NB4 (cell line): ENCODE data around the gene PIGA.

Experiments
- DNase-seq: peaks from one replicate; pipeline ENCODE4 v3.0.0; 2010; ENCODE audit warnings: low read depth
- H3K4me3 ChIP-seq: one replicate; pipeline ENCODE4 v1.5.1; 2011; ENCODE audit warnings: mild to moderate bottlenecking, low read depth, low read length, moderate library complexity
- MAX ChIP-seq: IDR thresholded peaks from 2 replicates; pipeline ENCODE4 v1.6.1; 2011; ENCODE audit warnings: low read depth, low read length
- MYC ChIP-seq: IDR thresholded peaks from 2 replicates; pipeline ENCODE4 v1.6.1; 2011; ENCODE audit warnings: low read depth, low read length
- POLR2A ChIP-seq: IDR thresholded peaks from 2 replicates; pipeline ENCODE4 v1.6.1; 2011; ENCODE audit warnings: mild to moderate bottlenecking; ENCODE audit not compliant: insufficient read length; ENCODE audit errors: extremely low read depth
- TF ChIP-seq, protein P1 (sequence below): IDR thresholded peaks from one replicate; pipeline ENCODE4 v1.5.1; 2012; ENCODE audit warnings: low read depth, low read length

PIGA gene

GRCh38 chrX:15345976-15346375 lies 10.7 kb upstream of the PIGA start:
- DNase-seq, result no peak
- TF ChIP-seq MAX (no peak), POLR2A (no peak), MYC (no peak)
- TF ChIP-seq, protein P1, sequence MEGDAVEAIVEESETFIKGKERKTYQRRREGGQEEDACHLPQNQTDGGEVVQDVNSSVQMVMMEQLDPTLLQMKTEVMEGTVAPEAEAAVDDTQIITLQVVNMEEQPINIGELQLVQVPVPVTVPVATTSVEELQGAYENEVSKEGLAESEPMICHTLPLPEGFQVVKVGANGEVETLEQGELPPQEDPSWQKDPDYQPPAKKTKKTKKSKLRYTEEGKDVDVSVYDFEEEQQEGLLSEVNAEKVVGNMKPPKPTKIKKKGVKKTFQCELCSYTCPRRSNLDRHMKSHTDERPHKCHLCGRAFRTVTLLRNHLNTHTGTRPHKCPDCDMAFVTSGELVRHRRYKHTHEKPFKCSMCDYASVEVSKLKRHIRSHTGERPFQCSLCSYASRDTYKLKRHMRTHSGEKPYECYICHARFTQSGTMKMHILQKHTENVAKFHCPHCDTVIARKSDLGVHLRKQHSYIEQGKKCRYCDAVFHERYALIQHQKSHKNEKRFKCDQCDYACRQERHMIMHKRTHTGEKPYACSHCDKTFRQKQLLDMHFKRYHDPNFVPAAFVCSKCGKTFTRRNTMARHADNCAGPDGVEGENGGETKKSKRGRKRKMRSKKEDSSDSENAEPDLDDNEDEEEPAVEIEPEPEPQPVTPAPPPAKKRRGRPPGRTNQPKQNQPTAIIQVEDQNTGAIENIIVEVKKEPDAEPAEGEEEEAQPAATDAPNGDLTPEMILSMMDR, result no peak
- H3K4me3 ChIP-seq, result no peak overlapping the region

GRCh38 chrX:15344106-15344505 lies 8.8 kb upstream of the PIGA start:
- no peak for DNase-seq
- no peak overlapping the region for H3K4me3 ChIP-seq
- no peak for TF ChIP-seq POLR2A
- TF ChIP-seq MAX, result no peak
- TF ChIP-seq, protein P1, result no peak
- TF ChIP-seq MYC, result no peak

DNA sequence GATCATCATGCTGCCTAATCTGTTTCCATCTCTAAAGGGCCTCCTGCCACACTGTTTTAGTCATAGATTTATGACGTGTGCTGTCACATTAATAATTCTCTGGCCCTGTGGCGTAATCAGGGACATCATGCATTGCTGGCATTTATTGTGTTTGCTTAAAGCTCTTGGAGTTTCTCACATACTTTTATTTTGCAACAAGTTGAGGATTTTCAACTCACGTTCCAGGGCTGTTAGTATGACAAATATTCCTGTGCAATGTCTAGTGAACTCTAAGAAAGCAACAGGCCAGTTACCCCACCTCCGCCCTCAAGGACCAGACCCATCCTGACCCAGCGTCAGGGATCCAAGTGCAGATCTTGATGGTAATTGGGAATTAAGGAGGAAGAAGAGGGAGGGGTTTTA lies 7.8 kb upstream of the PIGA start:
- H3K4me3 ChIP-seq, result no peak overlapping the region
- TF ChIP-seq, protein P1, result no peak
- TF ChIP-seq MYC (no peak), POLR2A (no peak), MAX (no peak)
- DNase-seq, result no peak

- no peak for DNase-seq
These were observed 5.5 kb upstream of the PIGA start for GRCh38 chrX:15340867-15341266.

GRCh38 chrX:15336023-15336413 lies 695 bp upstream of the PIGA start:
- TF ChIP-seq MAX, result no peak
- no peak for TF ChIP-seq POLR2A
- TF ChIP-seq MYC, result no peak
- TF ChIP-seq, protein P1, result no peak
- DNase-seq, result peak; percentile 12
- H3K4me3 ChIP-seq, result peak overlapping the region; percentile 82

More at GRCh38 chrX:15340867-15341266, 5.5 kb upstream of the PIGA start:
- no peak overlapping the region for H3K4me3 ChIP-seq
- TF ChIP-seq MYC (no peak), MAX (no peak), POLR2A (no peak)
- TF ChIP-seq, protein P1, result no peak

GRCh38 chrX:15334561-15334960 lies 762 bp downstream of the PIGA start:
- TF ChIP-seq MAX, result no peak
- TF ChIP-seq MYC, result no peak
- TF ChIP-seq, protein P1, result no peak
- TF ChIP-seq POLR2A, result no peak
- H3K4me3 ChIP-seq, result peak overlapping the region; percentile 89
- no peak for DNase-seq
